Measurements from ENCODE around the gene HOXB3. TPM values are rescaled to one million over a fixed set of nuclear protein-coding genes. Genes with fewer than 3 reads are reported as not detected.

Gene HOXB3
- total and polyA plus RNA-seq, 12 donors, result 0.24 to 5.9 (median 1.1) TPM

DNA sequence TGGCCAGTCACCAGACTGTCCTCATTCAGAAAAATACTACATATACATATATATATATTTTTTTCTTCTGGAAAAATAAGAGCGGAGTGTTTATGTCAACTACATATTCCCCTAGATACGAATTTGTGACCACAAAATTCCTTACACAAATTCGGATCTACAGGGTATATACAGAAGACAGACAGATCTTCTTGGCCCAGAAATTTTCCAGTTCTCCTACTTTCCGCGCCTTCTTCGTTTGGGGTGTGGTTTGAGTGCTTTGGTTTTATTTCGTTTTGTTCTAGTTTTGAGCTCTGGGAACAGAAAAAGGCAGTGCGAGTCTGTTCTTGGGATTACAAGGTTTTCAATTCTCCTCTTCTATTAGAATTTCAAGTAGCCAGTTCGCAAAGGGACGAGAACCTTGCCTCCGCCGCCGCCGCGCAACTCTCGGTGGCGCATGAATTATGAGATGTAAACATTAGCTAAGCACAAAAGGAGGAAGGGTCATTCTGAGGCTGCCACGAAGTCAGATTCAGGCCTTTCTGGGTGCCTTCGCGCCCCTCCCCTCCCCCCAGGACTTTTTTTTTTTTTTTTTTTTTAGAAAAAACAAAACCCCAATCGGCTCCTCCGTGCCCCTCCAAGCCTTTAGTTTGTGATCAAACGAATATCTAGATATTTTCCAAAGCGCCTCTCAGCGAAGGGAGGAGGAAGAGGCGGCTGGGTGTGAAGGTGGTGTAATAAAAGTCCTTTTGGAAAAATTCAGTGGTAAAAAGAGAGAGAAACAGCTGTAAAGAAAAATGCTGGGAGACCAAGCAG, 10.1 kb downstream of the HOXB3 start:
- Histone ChIP-seq H3K4me3 (no peak overlapping the region), H3K27ac (peak overlapping the region in 3 of 10 donors; percentile 29 to 74 (median 34)), H3K4me1 (peaks cover 0 to 54% (median 9%) of the 10 kb centered on the region in 9 donors), H3K27me3 (peaks cover 61 to 100% (median 100%) of the 10 kb centered on the region in 7 donors), H3K9me3 (no peaks in the 10 kb centered on the region), H3K36me3 (no peaks in the 10 kb centered on the region)
- DNase-seq (no peak), ATAC-seq (no peak)
- WGBS, 2 donors, result 21 to 25% methylated on average over 26 of the region's 26 CpGs
- TF ChIP-seq, protein P1, sequence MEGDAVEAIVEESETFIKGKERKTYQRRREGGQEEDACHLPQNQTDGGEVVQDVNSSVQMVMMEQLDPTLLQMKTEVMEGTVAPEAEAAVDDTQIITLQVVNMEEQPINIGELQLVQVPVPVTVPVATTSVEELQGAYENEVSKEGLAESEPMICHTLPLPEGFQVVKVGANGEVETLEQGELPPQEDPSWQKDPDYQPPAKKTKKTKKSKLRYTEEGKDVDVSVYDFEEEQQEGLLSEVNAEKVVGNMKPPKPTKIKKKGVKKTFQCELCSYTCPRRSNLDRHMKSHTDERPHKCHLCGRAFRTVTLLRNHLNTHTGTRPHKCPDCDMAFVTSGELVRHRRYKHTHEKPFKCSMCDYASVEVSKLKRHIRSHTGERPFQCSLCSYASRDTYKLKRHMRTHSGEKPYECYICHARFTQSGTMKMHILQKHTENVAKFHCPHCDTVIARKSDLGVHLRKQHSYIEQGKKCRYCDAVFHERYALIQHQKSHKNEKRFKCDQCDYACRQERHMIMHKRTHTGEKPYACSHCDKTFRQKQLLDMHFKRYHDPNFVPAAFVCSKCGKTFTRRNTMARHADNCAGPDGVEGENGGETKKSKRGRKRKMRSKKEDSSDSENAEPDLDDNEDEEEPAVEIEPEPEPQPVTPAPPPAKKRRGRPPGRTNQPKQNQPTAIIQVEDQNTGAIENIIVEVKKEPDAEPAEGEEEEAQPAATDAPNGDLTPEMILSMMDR (IDR thresholded peaks at IDR 0.05), result no peak
- intact Hi-C loops (cut with DNase I), result loop anchor here in 2 of 10 donors (5.0 kb wide), 1 partner anchor 38 kb away; no protein-coding TSS in a partner anchor

DNA sequence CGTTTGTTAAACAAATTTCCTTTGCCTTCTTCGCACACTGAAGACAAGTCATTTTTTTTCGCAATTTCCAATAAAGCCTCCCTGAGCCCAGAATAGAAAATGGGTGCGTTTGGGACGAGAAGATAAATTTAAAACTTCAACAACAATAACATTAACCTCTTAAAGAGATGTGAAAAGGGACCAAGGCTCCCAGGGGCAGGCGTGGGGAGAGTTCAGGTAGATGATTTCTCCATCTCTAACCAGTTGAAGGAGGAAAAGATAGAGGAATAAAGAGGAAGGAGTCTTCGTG, 10.6 kb downstream of the HOXB3 start:
- DNase-seq, result no peak
- Histone ChIP-seq H3K4me1 (peaks cover 0 to 52% (median 7%) of the 10 kb centered on the region in 9 donors), H3K27ac (peak overlapping the region in 3 of 10 donors; percentile 29 to 74 (median 34)), H3K4me3 (peak overlapping the region in 2 of 10 donors; percentile 39 to 56), H3K36me3 (no peaks in the 10 kb centered on the region), H3K27me3 (peaks cover 61 to 100% (median 100%) of the 10 kb centered on the region in 7 donors), H3K9me3 (no peaks in the 10 kb centered on the region)
- intact Hi-C loops (cut with DNase I), result loop anchor here in 2 of 10 donors (5.0 kb wide), 1 partner anchor 37 kb away; no protein-coding TSS in a partner anchor
- no peak for ATAC-seq
- TF ChIP-seq, protein P1 (IDR thresholded peaks at IDR 0.05), result no peak
- WGBS, 2 donors, result 15 to 20% methylated on average over 7 of the region's 7 CpGs

DNA sequence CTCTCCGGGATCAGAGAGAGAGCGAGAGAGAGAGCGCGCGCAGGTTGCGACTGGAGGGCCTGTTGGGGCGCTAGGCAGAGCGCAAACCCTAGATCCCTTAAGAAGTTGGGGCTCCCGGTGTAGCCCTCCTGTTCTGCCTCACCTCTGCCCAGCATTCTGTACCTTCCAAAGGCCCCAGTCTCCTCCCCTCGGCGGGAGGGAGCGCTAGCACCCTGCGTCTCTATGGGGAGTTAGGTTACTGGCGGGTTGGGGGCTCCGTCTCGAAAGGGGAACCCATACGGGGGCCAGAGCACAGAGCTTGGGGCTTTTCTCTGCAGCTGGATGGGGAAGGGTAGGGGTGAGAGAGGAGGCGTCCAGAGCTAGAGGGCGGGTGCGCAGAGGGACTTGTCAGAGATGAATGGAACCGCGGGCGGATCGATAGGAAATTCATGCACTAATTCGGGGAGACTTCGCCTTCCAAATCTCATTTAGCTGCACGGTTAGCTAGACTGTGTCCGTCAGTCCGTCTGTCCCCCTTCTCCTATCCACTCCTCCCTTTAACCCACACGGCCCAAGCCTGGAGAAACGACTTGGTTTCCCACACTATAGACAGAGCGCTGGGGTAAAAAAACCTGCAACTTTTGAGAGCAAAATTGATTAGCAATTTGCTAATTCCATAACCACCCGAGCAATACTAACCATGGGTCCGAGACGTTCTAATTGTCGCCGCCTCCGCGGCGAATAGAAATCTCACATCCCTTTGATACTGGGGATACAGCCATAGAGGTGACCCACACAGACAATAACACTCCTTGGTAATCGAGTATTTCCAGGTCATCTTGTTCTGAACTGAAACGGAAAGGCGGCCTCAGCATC, 11.2 kb downstream of the HOXB3 start:
- intact Hi-C loops (cut with DNase I), result loop anchor here in 2 of 10 donors (5.0 kb wide), 1 partner anchor 37 kb away; no protein-coding TSS in a partner anchor
- TF ChIP-seq, protein P1 (IDR thresholded peaks at IDR 0.05), result no peak
- no peaks in the 10 kb centered on the region for H3K36me3 ChIP-seq
- peak overlapping the region in 5 of 10 donors; percentile 21 to 83 (median 74) for H3K27ac ChIP-seq
- 7 to 9% methylated on average over 43 of the region's 43 CpGs for WGBS, 2 donors
- H3K4me3 ChIP-seq, result peak overlapping the region; percentile 30 to 61 (median 40)
- no peak for DNase-seq
- H3K9me3 ChIP-seq, result no peaks in the 10 kb centered on the region
- peaks cover 0 to 52% (median 7%) of the 10 kb centered on the region in 9 donors for H3K4me1 ChIP-seq
- peaks cover 61 to 100% (median 100%) of the 10 kb centered on the region in 7 donors for H3K27me3 ChIP-seq
- peak in 4 of 8 donors; percentile 10 to 25 (median 20) for ATAC-seq

Data from heart right ventricle (tissue), 16 donors.